ENCODE measurements around the gene SREBF1. TPM values are rescaled to one million over a fixed set of nuclear protein-coding genes. Genes with fewer than 3 reads are reported as not detected.
A peak's percentile ranks its signal among the peaks of the same experiment; 100 is the strongest.

SREBF1 gene
- total RNA-seq, 1 donor from 2014 or later = 187 TPM

DNA sequence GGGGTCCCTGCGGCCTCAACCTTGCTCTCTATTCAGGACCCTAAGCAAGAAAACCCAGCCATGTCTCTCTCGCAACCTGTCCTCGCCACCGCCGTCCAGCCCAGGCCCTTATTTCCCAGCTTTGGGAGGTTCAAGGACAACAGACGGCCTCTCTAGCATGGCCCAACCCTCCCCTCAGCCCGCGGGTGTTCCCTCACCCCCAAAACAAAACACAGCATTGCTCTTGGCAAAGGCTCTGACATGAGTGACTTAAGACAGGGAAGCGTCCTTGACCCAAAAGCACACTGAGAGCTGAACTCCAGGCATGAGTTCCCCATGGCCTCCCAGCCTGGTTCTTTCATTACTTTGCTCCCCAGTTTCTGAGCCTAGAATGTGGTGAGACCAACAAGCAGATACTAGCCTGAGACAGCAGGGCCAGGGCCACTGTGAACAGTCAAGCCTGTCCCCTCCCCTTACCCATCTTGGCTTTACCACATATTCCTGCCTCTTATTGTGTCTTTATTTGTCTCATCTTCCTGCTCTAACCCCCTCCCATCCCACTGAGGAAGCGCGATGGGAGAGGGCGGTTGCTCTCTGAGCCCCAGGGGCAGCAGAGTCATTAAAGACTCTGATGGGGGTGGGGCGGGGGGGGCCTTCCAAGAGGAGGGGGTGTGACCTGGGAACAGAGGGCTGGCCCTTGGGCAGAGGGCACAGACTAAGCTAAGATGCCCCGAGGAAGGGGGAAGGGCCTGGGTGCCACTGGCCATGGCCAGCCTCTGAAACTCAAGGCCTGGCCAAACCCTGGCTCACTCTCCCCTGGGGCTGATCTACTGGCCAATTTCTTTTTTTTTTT is 11.8 kb downstream of the SREBF1 start:
- Mint-ChIP-seq H3K27me3 (ENCODE audit: low read depth) (no peaks in the 10 kb centered on the region), H3K4me3 (peak overlapping the region; percentile 67), H3K27ac (peak overlapping the region; percentile 91), H3K9me3 (no peaks in the 10 kb centered on the region), H3K36me3 (peaks cover 7% of the 10 kb centered on the region), H3K4me1 (peaks cover 66% of the 10 kb centered on the region)
- TF ChIP-seq, protein P1, sequence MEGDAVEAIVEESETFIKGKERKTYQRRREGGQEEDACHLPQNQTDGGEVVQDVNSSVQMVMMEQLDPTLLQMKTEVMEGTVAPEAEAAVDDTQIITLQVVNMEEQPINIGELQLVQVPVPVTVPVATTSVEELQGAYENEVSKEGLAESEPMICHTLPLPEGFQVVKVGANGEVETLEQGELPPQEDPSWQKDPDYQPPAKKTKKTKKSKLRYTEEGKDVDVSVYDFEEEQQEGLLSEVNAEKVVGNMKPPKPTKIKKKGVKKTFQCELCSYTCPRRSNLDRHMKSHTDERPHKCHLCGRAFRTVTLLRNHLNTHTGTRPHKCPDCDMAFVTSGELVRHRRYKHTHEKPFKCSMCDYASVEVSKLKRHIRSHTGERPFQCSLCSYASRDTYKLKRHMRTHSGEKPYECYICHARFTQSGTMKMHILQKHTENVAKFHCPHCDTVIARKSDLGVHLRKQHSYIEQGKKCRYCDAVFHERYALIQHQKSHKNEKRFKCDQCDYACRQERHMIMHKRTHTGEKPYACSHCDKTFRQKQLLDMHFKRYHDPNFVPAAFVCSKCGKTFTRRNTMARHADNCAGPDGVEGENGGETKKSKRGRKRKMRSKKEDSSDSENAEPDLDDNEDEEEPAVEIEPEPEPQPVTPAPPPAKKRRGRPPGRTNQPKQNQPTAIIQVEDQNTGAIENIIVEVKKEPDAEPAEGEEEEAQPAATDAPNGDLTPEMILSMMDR (IDR thresholded peaks at IDR 0.05; ENCODE audit: unreplicated experiment) = no peak
- no peak for DNase-seq (ENCODE audit: low spot score in 2 of 2, unreplicated experiment in 2 of 2)

DNA sequence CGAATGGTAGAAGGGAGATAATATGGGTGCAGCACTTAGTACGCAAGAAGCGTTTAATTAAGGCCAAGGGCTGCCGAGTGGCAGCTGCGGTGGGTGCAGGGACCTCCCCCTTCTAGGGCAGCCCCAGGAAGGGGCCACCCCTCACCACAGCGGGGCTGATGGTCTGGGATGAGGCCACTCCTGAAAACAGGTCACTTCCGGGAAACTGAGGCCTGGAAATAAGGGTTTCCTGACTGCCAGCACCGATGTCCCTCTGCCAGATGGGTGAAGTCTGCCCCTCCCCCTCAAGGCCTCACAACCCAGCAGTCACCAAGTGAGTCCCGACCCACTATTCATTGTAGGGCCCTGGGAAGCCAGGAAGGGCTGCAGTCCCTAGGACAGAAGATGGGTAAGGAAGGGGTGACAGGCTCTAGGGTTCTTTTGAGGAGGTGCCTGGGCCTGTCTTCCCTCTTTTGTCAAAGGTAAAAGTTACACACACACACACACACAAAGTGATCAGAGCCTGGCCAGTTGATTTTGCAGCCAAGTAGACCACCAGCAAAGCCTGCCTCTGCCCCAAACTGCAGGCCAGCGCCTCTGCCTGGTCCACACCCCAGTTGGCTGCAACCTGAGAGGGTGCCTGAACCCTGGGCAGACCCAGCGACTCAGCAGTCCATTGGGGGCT is 12.5 kb downstream of the SREBF1 start:
- Mint-ChIP-seq H3K9me3 (no peaks in the 10 kb centered on the region), H3K36me3 (peaks cover 8% of the 10 kb centered on the region), H3K4me3 (peak overlapping the region; percentile 67), H3K27ac (peak overlapping the region; percentile 91), H3K27me3 (ENCODE audit: low read depth) (no peaks in the 10 kb centered on the region), H3K4me1 (peaks cover 65% of the 10 kb centered on the region)
- TF ChIP-seq, protein P1 (IDR thresholded peaks at IDR 0.05; ENCODE audit: unreplicated experiment) = no peak
- no peak for DNase-seq (ENCODE audit: low spot score in 2 of 2, unreplicated experiment in 2 of 2)

DNA sequence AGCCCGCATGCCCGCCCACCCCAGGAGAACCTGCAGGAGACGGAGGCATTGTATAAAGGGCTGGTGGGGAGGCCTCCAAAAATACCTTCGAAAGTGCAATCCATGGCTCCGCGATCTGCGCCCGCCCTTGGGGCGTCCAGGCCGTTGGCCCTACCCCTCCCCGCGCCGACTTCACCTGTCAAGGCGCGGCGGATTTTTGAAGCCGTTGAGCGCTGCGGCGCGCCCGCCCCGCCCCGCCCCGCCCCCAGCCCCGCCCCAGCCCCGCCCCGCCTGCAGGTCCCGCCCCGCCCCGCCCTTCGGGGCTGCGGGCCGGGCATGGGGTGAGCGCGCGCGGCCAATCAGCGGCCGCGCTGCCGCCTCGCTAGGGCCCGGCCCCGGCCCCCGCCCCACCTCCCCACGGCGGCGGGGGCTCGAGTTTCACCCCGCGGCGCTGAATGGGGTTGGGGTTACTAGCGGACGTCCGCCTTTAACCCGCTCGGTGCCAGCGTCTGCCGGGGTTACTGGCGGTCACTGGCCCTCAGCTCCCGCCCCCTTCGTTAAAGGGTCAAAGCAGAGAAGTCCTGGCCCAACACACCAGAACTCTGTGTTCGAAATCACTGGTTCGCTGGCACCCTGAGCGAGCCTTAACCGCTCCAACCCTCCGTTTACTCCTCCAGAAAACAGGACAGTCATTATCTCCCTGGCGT is 13.2 kb downstream of the SREBF1 start:
- DNase-seq (ENCODE audit: low spot score in 2 of 2, unreplicated experiment in 2 of 2) = peak; percentile 53 to 70
- Mint-ChIP-seq H3K4me1 (peaks cover 63% of the 10 kb centered on the region), H3K9me3 (no peaks in the 10 kb centered on the region), H3K36me3 (peaks cover 12% of the 10 kb centered on the region), H3K27me3 (ENCODE audit: low read depth) (no peaks in the 10 kb centered on the region), H3K4me3 (peak overlapping the region; percentile 67), H3K27ac (peak overlapping the region; percentile 91)
- TF ChIP-seq, protein P1 (IDR thresholded peaks at IDR 0.05; ENCODE audit: unreplicated experiment) = no peak

DNA sequence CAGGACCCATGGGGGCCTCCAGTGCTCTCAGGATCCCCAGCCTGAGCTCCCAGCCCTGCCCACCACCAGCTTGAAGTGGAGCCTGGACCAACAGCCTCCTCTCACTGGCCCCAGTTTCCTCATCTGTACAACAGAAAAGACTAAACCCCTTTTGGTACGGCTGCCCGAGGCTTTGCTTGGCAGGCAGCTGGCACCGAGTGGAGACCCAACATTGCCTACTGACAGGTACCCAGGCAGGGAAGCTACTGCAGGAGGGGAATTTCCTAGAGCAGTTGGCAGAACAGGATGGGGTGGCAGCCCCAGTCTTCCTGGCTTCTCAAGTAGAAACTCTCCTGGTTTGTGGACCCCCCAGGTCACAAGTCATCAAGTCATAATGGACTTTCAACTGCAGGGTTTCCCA is 14.2 kb downstream of the SREBF1 start:
- Mint-ChIP-seq H3K27ac (peak overlapping the region; percentile 50), H3K9me3 (no peaks in the 10 kb centered on the region), H3K27me3 (ENCODE audit: low read depth) (no peaks in the 10 kb centered on the region), H3K36me3 (peaks cover 15% of the 10 kb centered on the region), H3K4me1 (peaks cover 58% of the 10 kb centered on the region), H3K4me3 (peak overlapping the region; percentile 56)
- TF ChIP-seq, protein P1 (IDR thresholded peaks at IDR 0.05; ENCODE audit: unreplicated experiment) = no peak
- no peak for DNase-seq (ENCODE audit: low spot score in 2 of 2, unreplicated experiment in 2 of 2)

DNA sequence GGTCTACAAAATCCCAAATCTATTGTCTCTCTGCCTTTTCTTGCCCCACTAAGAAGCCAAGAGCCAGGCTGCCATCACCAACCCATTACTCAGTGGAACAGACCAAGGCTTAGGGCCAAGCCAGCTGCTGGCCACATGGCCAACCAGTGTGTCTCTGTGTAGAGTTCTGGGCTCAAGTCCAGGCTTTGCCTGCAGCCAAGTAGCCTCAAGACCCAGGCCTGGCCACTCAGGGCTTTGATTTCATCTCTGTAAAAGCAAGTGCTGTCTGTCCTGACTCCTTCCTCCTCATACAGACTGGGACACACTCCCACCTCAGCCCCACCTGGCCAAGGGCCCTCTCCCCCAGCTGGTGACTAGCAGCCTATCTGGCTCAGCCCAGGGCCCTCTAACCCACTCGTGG is 14.6 kb downstream of the SREBF1 start:
- peaks cover 58% of the 10 kb centered on the region for H3K4me1 Mint-ChIP-seq
- no peaks in the 10 kb centered on the region for H3K9me3 Mint-ChIP-seq

More for the DNA sequence above, 14.6 kb downstream of the SREBF1 start:
- Mint-ChIP-seq H3K27ac (peak overlapping the region; percentile 50), H3K4me3 (peak overlapping the region; percentile 56), H3K27me3 (ENCODE audit: low read depth) (no peaks in the 10 kb centered on the region), H3K36me3 (peaks cover 15% of the 10 kb centered on the region)
- TF ChIP-seq, protein P1 (IDR thresholded peaks at IDR 0.05; ENCODE audit: unreplicated experiment) = no peak
- no peak for DNase-seq (ENCODE audit: low spot score in 2 of 2, unreplicated experiment in 2 of 2)
